Myocyte (in vitro differentiated cells): Measurements from ENCODE around the gene ANKS1B. TPM values are rescaled to one million over a fixed set of nuclear protein-coding genes. Genes with fewer than 3 reads are reported as not detected.

Experiments
- DNase-seq: peaks from one replicate; pipeline ENCODE4 v3.0.0-alpha.2; 2012; ENCODE audit warnings: low read depth
- total RNA-seq: library from RNA; depleted of rRNA; stranded (reverse); fragments of >200 nt; gene quantifications from 2 replicates; pipeline ENCODE4 v1.2.3, GENCODE V29; 2014

Gene ANKS1B
- total RNA-seq, 1 donor from 2014 or later = 1.5 TPM

DNA sequence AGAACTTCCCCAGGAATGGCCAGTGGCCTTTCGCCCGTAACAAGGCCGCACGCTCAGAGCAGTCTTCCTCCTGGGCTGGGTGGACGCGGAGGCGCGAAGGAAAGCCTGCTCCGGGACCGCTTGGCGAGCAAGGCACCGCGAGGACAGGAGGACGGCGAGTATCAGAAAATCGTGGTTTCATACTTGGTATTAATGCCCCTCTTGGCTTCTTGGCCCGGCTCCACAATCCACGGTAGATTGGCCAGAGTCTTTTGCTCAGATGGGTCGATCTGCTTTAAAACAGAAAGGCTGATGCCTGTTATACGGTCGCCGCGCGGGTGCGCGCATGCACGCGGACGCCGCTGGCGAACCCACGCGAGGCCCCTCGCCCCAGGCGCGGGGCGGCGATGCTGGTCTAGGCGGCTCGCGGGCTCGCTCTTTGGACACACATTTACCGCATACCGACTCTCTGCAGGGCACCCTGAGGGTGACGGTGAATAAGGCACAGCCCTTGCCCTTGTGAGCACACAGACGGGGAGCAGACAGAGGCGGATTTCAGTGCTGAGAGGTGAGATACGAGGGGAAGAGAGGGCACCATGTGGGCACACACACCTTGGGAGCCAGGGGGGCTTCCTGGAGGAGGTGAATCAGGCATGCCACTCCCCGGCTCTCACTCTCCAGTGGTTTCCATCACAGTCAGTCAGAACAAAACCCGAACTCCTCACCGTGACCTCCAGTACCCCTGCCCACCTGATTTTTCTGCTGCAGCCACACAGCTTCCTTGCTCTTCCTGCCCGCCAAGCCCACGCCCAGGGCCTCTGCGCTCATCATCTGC is 1239.0 kb downstream of the ANKS1B start:
- no peak for DNase-seq

DNA sequence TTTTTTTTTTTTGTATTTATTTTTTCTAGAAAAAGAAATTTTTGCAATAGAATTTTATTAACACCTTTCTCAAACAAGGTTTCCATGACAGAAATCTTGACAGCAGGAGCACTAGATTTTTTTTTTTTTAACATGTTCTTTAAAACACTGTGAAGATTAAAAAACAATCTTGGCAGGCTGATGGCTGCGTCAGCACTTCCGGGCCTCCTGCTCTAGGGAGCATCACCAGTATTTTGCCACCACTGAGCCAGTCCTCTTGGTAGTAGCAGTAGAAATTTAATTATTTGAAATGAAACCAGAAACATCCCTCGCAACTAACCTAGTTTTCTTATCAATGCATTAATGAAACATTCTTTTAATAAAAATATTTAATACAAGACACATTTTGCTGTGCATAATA is 1240.1 kb downstream of the ANKS1B start:
- no peak for DNase-seq

DNA sequence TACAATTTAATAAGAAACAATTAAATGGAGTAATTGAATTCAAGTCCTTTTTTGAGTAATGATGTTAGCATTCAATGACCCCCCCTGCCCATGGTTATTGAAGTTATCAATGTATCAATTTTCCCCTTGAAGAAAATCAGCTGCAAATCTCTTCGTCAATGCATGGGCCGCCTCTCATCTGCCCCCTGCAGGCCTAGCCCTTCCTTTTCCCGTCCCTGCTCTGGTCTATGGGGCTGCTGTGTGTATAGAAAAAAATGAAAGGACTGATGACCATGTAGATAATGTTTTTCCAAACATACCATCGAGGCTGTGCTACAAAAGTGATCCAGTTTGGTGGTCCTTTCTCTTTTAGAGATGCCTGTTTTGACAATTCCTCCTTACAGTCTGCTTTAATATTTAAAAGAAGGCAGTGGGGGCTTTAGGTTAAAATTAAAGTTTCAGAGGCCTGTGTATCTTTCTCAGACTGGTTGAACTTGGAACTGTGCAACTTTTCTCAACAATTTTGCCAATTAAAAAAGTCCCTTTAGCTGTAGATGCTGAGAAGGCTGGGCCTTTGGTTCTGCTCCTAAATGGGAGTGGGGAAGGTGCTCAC is 1241.3 kb downstream of the ANKS1B start:
- no peak for DNase-seq

DNA sequence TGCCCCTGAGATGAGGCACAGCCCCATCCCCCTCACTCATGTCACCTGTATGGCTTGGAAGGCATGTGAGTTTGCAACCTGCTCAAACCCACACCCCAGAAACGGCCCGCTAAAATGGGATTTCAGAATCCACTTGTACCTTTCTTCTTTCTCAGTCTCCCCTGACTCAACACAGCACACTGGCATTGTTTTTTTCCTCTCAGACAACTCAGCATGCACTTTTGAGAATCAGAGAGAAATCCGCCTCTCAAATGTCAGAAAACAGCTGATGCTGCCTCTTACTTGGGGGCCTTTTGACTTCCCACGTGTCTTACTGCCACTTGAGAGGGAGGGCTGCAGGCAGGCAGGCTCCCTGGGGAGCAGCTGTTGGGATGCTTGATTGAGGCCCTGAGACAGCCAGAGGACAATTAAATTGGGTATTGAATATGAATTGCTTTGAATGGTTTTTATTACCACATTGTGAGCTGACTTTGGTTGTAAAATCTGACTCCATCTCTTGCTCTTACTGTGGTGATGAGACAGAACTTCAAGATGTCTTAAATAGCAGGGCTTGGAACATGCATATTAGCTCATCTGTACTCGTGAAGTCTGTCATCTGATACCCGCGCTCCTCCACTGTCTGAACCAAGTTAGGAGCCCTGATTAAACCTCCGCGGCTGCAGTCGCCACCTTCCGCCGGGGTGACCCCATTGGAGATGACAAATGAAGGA is 1243.0 kb downstream of the ANKS1B start:
- peak; percentile 61 for DNase-seq

DNA sequence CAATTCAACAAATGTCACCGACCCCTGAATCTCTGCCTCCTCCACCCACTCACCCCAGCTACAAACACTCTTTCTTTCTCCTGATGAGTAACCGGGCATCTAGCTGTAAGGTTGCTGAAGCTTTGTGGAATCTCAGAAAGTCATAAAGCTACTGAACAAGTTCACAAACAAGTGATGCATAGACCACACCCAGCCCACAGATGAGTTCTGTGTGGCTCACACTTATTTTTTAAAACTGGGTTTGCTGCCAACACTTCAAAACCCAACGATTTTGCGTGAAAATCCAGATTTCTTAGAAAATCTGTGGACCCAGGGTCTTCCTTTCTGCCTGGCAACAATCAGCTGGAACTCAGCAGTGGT is 1243.6 kb downstream of the ANKS1B start:
- DNase-seq = no peak

DNA sequence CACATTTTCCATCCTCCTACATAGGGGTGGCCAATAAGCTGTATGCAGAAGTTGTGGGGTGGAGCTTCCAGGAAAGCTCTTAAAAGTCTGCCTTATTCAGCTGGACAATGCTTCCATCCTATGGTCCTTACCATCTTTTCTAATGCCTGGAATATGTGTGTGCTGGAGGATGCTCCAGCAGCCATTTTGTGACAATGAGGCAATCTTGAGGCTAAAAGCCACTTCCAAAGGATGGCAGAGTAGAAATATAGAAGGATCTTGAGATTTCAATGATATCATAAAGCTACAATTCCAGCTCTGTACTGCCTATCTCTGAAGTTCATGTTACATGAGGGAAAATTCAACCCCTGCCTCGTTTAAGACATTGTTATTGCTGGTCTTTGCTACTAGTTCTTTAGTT is 1244.0 kb downstream of the ANKS1B start:
- no peak for DNase-seq

DNA sequence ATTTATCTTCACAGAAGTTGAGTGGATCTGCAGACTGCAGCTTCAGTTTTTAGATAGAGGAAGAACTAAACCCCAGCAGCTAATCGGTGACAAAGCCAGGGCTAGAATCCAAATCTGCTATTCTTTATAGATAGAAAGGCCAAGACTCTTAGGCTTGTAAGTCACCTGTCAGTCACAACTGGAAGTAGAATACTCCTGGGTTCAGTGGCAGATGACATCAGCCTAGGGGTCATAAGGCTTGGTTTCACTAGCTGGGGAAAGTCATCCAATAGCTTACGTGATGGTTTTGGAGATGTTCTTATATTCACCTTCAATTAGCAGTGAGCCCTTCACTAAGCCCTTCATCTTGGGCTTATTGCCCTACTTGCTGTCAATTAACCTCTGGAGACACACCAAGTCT is 1246.2 kb downstream of the ANKS1B start:
- DNase-seq = no peak

DNA sequence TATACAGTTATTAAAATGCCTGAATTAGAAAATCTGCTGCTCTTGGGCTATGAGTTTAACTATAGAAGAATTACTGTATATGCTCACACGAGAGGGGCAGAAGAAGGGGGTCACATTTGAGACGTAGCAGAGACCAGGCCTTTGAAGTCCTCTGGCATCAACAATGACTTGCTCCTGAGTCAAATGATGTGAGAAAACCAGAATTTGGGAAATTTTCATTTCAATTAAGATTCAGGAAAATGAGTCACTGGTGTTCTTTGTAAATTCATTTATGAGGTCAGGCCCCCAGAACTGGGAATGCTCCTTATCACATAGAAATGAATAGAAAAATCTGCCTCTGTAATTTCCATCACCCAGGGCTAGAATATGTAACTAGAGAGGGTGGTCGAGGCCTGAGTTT is 1246.7 kb downstream of the ANKS1B start:
- DNase-seq = no peak

DNA sequence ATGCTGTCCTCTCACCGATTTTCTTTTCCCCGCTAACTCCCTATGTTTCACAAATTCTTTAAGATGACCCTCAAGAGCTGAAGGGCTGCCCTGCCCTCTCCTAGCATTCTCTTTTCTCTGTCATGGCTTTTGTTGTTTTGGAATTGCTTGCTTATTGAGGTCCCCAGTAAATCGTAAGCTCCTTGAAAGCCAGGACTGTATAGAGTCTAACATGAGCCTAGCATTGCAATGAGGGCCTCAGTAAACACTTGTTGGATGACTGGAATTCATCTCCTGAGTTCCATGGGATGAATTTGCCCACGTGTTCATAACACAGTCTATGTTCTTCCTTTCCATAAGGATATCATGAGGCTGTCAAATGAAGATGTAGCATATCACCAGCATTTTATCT is 1247.4 kb downstream of the ANKS1B start:
- no peak for DNase-seq

DNA sequence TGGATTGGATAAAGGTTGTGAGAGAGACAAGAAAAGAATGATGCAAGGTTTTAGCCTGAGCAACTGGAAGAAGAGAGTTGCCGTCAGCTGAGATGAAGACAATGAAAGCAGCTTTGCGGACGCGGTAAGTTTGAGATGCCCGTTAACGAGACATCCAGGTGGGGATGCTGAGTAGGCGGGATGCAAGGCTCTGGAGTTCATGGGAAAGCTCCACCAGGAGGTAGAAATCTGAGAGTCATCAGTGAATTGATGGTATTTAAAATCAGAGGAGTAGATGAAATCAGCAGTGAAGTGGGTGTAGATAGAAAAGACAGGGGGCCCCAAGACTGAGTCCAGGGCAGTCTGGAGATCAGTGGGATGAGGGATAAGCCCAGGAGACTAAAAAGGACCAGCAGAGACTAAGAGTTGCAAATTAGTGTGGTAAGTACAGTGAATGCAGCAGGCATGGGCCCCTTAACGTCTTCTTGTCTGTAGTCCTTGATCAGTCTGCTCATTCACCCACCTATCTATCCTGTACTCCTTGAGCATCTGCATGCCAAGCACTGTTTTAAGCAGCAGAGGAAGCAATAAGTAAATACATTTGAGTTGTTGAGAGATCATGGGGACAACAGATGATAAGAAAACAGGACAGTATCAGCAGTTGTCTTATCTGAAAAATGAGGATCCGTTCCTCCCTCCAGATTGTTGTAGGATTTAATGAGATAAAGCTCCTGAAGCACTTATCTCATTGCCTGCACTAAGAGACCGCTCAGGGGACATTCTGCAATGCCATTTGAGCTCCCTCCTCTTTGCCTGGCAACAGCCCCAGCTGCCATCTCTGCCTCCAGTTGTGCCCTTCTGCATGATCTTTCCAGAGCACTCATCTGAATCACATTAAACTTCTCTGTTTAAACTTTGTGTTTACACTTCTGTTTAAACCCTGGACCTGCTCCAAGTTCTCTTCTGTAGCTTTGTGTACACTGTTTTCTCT is 1248.1 kb downstream of the ANKS1B start:
- no peak for DNase-seq

DNA sequence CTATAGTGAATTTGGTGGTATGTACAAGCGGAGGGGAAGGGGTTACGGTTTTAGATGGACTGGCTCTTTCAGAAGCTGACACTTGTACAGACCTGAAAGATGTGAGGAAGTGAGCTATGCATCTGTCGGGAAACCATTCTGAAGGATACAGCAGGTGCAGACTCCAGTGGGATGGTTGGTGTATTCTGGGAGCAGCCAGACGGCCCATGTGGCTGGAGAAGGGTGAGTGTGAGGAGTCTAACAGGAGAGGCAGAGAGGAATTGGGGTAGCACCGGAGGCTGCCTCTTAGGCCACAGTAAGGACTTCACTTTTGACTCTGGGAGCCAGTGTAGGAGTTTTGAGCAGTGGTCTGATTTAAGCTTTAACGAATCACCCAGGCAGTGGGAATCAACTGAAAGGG is 1248.9 kb downstream of the ANKS1B start:
- DNase-seq = peak; percentile 51

DNA sequence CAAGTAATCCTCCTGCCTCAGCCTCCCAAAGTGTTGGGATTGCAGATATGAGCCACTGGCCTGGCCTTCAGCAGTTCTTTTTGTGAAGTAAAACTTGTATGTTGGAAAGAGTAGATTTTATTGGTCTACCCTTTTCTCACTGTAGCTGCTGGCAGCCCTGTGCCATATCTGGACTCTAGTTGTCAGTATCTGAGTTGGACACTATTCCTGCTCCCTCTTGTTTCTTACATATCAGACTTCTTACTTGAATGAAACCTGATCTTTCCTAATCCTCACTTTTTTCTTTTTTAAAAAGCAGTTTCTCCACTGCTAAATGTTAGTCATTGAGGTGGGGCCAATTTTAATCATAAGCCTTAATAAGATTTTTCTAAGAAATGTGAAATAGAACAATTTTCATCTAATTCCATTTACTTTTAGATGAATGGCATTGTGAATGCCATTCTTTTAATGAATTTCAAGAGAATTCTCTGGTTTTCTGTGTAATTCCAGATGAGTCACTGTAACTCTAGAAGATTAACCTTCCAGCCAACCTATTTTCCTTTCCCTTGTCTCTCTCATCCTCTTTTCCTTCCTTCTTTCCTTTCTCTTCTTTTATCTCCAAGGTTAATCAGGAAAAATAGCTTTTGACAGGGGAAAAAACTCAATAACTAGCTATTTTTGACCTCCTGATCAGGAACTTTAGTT is 1250.9 kb downstream of the ANKS1B start:
- no peak for DNase-seq

DNA sequence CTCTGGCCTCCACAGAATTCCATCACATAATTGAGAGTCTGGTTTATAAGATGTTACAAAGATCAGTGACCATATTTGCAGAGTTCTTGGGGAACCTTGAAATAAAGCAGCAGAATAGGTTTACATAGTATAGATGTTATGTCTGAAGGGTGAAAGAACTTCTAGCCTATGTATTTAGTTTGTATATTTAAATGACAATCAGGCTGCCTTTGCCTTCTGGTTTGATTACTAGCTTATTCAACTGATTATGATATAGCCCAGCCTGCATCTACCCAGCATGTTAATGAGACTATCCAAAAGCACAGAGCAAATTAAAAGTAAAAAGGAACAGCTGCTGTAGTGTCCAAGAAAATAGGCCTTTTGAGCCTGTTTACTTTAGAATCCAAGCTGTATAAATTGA is 1254.3 kb downstream of the ANKS1B start:
- no peak for DNase-seq

DNA sequence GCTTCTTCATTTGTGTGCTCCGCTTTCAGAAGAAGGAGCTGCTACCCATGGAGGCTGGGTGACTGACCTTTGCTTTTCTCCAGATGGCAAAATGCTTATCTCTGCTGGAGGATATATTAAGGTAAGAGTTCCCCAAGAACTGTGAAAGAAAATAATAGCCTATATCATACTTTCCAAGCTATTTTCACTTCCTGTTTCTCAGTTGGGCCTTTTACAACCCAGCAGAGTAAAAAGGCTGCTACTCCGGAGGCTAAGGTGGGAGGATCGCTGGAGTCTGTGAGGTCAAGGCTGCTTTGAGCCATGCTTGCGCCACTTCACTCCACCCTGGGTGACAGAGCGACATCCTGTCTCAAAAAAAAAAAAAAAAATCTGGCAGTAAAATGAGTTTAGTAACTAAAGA is 1257.5 kb downstream of the ANKS1B start:
- no peak for DNase-seq

DNA sequence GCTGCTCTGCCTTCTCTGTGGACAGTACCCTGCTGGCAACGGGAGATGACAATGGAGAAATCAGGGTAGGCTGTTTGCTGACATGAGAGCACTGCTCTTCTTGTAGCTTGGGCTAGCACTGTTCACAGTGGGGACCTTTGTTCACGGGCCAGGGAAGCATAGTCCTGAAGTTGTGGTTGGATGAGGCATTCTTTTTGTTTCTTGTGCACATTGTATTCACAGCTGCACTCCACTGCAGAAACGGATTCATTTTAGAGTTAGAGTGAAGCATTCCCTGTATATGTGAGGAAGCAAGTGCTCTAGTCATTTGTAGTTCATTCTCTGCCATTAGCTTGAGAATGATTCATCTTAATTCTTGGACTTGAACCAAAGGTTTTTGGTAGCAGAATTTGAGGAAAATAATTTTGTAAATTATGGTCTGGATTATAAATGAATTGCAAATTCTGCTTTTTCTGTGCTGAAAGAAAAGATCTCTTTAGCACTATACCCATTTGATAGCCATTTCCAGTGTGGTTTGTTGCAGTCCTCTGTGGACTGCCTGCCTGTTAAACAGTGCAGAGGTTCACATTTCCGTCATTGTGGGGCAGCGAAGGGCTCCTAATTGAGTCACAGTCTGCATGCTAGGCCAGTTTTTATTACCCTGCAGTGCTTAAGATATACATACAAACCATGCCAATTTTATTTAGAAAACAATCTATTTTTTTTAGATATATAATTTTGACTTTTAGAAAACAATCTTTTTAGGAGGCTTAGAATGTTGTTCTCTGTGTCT is 1259.1 kb downstream of the ANKS1B start:
- DNase-seq = peak; percentile 73

DNA sequence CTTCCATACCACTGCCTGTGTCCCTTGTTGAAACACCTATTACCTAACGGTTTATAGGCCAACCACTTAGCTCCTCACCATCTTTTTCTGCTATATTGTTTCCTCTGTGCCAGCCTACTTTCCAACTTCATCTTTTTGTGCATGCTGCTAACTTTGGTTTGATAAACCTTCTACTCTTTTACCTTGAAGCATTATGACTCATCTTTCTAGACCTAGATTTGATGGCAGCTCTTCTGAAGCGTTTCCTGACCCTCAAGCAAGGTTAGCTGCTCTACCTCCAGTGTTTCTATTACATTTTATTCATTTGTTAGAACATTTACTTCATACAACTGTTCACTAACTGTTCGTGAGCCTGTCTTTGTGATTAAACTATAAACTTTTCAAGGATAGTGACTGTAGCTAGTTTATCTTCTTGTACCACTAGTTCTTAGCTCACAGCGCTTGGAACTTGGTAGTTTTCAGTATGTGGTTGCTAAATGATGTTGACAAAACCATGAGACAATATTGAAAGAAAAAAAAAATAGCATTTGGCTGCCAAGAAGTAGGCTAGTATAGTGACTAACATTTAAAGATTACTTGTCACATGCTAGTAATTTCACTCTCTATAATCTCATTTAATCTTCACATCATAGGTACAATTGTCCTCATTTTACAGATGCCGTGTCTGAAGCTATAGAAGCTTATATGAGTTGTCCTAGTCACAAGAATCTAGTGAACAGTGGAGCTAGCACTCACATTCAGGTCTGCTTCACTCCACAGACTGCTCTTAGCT is 1260.2 kb downstream of the ANKS1B start:
- DNase-seq = no peak

DNA sequence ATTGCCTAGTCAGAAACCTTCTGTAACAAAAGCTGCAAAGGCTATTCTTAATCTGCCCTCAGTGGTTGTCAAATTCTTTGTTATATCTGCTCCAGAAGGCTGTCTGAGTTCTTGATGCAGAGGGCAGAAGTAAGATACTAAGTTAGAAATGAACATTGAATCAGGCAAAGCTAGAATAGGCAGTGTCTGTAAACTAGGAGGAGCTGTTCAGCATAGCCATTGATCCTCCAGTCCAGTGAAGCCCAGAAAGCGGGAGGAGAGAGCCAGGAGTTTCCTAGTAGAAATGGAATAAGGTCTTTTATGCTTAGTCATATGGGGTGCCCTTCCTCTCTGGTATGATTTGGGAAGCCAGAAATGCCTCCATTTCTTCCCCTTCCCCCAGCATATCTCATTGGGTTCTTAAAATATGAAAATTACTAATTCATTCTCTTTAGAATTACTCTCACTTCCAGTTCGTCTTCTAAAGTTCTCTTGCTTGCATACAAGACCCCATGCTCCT is 1263.5 kb downstream of the ANKS1B start:
- DNase-seq = no peak

DNA sequence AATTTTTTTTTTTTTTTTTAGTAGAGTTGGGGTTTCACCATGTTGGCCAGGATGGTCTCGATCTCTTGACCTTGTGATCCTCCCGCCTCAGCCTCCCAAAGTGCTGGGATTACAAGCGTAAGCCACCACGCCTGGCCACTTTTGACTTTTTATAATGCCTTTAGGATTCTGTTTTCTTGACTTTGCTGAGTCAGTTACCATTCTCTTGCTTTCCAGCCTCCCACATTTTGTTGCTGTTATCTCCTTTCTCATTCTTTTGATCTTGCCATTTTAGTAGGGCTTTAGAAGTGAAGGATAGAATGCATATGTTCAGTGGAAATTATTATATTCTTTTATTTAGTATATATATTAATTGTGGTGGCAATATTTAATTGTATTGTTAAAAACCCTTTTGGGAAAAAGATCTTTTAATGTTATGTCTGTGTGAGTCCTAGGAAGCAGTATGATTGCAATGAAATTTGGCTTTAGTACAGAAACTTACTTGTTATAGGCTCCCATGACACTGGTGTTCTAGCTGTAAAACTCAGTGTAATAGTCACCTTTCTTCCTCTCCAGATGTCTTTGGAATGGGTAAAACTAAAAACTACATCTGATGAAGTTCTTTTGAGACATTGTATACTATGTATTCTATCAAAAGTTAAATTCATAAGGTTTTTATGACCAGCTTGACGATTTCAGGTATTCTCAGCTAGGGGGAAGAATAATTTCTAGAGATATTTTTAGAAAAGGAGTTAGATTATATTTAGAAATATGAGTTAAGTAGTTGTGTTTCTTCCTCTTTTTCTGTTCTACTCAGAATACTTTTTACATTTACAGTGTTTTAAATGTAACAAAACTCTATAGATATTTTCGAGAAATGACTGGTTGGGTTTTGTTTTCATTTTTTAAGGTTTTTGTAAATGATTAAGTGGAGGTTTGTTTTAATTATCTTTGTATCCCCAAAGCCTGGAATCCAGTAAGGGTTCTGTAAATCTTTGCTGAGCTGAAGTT is 1264.9 kb downstream of the ANKS1B start:
- no peak for DNase-seq
